Tibial nerve (tissue), 4 donors: ENCODE measurements around the gene YWHAB.

Experiments
- CTCF ChIP-seq, 5 experiments: fragments of 200-600 bp in 3 of 5; fragments of 450-650 bp in 2 of 5; sonication (generic) in 3 of 5; IDR thresholded peaks; one replicate each; pipeline ENCODE4 v1.5.1; 2016 to 2019; ENCODE audit warnings: antibody characterized with exemption in 5 of 5, mild to moderate bottlenecking in 3 of 5, moderate library complexity in 2 of 5
- EP300 ChIP-seq, 2 donors: sonication (generic); formaldehyde crosslinking; IDR thresholded peaks; one replicate each; pipeline ENCODE4 v1.6.1; 2017; ENCODE audit warnings: antibody characterized with exemption in 2 of 2, mild to moderate bottlenecking in 1 of 2
- POLR2A ChIP-seq, 2 donors: fragments of 450-650 bp; IDR thresholded peaks; one replicate each; pipeline ENCODE4 v1.6.1; 2017; ENCODE audit warnings: antibody characterized with exemption in 2 of 2, mild to moderate bottlenecking in 2 of 2, moderate library complexity in 2 of 2

- TF ChIP-seq POLR2A (IDR thresholded peaks at IDR 0.05) (no peak), CTCF (IDR thresholded peaks at IDR 0.05) (no peak), EP300 (IDR thresholded peaks at IDR 0.05) (no peak)
Observed at GRCh38 chr20:44843876-44844275, 41.6 kb upstream of the YWHAB start.
